ENCODE data around the gene SLC66A2.

The SLC66A2 gene

GRCh38 chr18:79864006-79864725, 87.3 kb downstream of the SLC66A2 start:
- no peak for ATAC-seq

- no peak for ATAC-seq
Observed at GRCh38 chr18:79863161-79864005, 88.1 kb downstream of the SLC66A2 start.

GRCh38 chr18:79862562-79862961, 88.9 kb downstream of the SLC66A2 start:
- ATAC-seq: no peak

DNA sequence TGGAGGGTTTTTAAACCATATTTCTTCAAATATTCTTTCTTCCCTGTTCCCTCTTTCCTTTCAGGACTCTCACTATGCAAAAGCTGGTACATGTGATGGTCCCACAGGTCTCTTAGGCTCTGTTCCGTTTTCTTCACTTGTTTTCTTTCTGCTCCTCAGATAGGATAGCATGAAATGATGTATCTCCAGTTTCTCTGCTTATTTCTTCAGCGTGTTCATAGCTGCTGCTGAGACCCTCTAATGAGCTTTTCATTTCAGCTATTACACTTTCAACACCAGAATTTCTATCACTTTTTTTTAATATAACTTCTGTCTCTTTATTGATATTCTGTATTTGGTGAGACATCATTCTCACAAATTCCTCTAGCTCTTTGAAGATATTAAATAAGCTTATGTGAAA, 89.8 kb downstream of the SLC66A2 start:
- ATAC-seq: no peak

- ATAC-seq: no peak
Observed at GRCh38 chr18:79859314-79859713, 92.1 kb downstream of the SLC66A2 start.

DNA sequence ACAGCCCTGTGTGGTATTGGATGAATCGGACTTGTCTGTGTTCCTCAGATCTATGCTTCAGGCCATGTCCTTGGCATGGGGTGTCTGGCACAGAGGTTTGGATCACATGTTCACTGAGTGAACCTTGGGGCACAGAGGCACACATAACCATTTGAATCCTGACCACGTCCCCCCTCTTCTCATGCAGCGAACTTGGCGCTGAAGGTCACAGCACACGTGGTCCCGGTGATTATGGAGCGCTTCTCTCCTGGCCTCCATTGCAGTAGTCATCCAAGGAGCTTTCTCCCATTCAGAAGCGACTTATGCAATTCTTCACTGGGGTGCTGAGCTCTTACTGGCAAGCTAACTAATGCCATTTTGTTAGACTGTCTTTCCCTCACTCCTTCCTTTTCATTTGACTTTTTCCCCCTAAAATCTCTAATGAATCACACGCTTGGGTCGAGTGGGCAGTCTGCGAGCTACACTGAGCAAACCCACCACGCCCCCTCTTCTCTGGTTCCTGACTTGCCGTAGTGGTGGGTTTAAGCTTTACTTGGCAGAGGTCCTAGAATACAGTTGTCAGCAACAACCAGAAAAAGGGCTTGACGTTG, 94.3 kb downstream of the SLC66A2 start:
- no peak for ATAC-seq

GRCh38 chr18:79856119-79857007, 95.1 kb downstream of the SLC66A2 start:
- no peak for ATAC-seq

DNA sequence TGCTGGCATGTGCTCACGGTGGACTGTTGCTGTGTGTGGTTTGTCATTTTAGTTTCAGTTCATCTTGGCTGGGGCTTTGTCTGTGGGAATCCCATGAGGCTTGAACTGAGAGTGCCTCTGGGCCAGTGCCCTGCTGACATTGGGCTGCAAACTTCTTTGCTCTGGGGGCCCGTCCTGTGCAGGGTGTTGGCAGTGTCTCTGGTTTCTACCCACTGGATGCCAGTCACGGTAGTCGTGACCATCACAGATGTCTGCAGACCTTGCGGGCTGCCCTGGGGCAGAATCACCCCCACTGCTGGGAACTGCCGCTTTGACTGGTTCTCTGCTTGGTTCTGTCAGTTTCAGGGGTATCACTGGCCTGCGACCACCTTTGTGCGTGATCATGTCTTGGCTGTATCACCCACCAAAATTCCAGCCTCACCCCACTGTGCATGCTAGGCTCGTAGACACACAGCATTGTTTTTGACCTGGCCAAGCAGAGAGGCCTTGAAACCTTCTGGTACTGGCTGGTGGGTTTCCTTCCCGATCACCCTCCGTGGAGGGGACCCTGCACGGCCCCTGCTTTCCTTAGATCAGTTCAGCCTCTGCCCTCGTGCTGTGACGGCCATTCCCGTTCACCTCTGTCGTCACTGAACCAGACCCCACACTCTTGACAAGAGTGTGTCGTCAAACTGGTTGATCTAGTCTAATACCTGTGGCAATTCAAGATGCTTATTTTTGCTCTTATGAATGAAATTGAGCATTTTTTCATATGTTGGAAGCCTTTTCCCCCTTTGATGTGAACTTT, 96.1 kb downstream of the SLC66A2 start:
- no peak for ATAC-seq

GRCh38 chr18:79853993-79854364, 97.5 kb downstream of the SLC66A2 start:
- ATAC-seq: no peak

DNA sequence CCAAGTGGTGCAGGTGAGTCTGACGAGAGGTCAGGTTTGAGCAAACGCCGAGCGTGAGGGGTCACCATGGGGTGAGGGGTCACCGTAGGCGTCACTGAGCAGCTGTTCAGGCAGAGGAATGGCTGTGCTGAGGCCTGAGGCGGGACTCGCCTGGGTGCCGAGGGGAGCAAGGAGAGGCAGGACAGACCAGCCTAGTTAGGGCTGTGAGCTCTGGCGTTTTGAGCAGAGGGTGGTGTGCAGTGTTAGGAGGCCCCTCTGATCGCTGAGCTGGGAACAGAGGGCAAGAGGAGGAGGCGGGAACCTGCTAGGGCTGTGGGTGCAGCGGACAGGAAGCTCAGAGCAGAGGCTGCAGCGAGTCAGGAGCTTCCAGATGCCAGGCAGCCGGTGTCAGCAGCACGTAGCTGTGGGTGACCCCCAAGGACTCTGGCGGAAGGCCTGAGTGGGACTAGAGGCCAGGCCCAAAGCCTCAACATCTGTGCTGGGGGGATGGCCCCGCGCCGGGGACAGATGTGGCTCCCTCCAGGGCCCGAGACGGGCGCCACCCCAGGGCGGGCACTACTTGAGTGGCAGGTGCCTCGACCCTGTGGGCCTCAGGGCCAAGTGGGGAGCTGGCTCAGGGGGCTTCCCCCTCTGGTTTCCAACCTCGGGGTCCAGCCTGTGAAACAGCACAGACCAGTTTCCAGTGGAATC, 98.0 kb downstream of the SLC66A2 start:
- no peak for ATAC-seq

DNA sequence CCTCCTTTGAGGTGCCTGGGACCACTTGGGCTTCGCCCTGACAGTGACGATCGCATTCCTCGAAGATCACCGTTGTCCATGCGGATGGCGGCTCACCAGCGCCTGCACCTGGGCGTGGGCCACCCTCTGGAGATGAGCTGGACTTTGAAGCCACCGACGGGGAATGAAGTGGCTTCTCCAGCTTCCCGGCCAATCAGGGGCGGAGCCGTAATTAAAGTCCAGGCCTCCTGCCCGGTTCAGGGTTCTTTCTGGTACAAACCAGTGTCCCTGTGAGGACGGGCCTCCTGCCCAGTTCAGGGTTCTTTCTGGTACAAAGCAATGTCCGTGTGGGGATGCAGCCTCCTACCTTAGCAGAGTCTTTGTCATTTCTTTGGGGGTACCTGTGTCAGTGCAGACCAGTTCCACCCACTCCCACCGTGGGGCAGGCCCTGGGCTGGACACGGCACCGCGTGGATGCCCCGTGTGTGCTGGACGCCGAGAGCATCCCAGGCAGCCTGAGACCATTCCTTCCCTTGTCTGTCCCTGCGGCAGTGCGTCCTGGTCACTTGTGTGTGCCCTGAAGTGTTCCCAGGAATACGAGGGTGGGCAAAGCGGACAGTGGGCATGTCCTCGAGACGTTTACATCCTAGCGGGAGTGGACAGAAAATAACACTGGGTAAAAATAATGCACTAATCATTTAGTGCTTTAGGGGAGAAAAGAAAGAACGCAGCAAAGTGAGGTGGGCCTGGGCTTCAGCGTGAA, 98.7 kb downstream of the SLC66A2 start:
- no peak for ATAC-seq

Data from activated CD4-positive, CD25-positive, alpha-beta regulatory T cell treated with anti-CD3 and anti-CD28 coated beads, Interleukin-2, amount 50 U/mL, for 24 hours (primary cell).